Astrocyte (in vitro differentiated cells and primary cell): Measurements from ENCODE around the gene MAN1C1. TPM values are rescaled to one million over a fixed set of nuclear protein-coding genes. Genes with fewer than 3 reads are reported as not detected.
"Not testable (repeated sequence)": the region's sequence is repeated elsewhere in the genome, so short reads cannot be mapped to it uniquely, and the experiment has no call there.

Experiments used
- DNase-seq: peaks from one replicate; pipeline ENCODE4 v3.0.0-alpha.2; 2010; ENCODE audit warnings: low read depth
- FAIRE-seq: peaks from 2 replicates; lab custom pipeline; 2011; peaks lifted over from hg19 to GRCh38; lab: Jason Lieb, UNC
- H2AFZ ChIP-seq: 2 replicates; pipeline ENCODE4 v1.6.0; 2012; ENCODE audit warnings: low read depth, low read length, inconsistent platforms
- H3K27ac ChIP-seq: 2 replicates; pipeline ENCODE4 v1.5.1; 2011; ENCODE audit warnings: low read depth, low read length, inconsistent platforms
- H3K27me3 ChIP-seq: 2 replicates; pipeline ENCODE4 v1.6.0; 2011; ENCODE audit warnings: low read length, inconsistent platforms; ENCODE audit not compliant: insufficient read depth
- H3K36me3 ChIP-seq: 2 replicates; pipeline ENCODE4 v1.5.1; 2011; ENCODE audit warnings: low read length, inconsistent platforms; ENCODE audit not compliant: insufficient read depth
- H3K4me1 ChIP-seq: 2 replicates; pipeline ENCODE4 v1.5.1; 2011; ENCODE audit warnings: low read length, inconsistent platforms; ENCODE audit not compliant: insufficient read depth
- H3K4me2 ChIP-seq: 2 replicates; pipeline ENCODE4 v1.6.0; 2012; ENCODE audit warnings: low read length, inconsistent platforms
- H3K4me3 ChIP-seq: 2 replicates; pipeline ENCODE4 v1.5.1; 2011; ENCODE audit warnings: low read depth, mild to moderate bottlenecking, low read length, inconsistent platforms; ENCODE audit not compliant: insufficient read depth
- H3K79me2 ChIP-seq: 2 replicates; pipeline ENCODE4 v1.6.0; 2012; ENCODE audit warnings: mild to moderate bottlenecking, low read length, inconsistent platforms; ENCODE audit not compliant: insufficient read depth
- H3K9ac ChIP-seq: 2 replicates; pipeline ENCODE4 v1.6.0; 2012; ENCODE audit warnings: mild to moderate bottlenecking, low read length, inconsistent platforms
- H3K9me3 ChIP-seq: 2 replicates; pipeline ENCODE4 v1.5.1; 2012; ENCODE audit warnings: low read depth, mild to moderate bottlenecking, low read length, inconsistent platforms; ENCODE audit not compliant: insufficient read depth
- H4K20me1 ChIP-seq: 2 replicates; pipeline ENCODE4 v1.6.0; 2012; ENCODE audit warnings: low read length, inconsistent platforms; ENCODE audit not compliant: insufficient read depth
- H3K27ac Mint-ChIP-seq: one replicate; pipeline ENCODE4 v1.8.0; 2021; ENCODE audit warnings: mild to moderate bottlenecking, mixed read lengths; ENCODE audit not compliant: unreplicated experiment
- H3K27me3 Mint-ChIP-seq: one replicate; pipeline ENCODE4 v1.8.0; 2021; ENCODE audit warnings: low read depth, mixed read lengths; ENCODE audit not compliant: unreplicated experiment
- H3K36me3 Mint-ChIP-seq: one replicate; pipeline ENCODE4 v1.8.0; 2021; ENCODE audit warnings: low read depth, mixed read lengths; ENCODE audit not compliant: unreplicated experiment
- H3K4me1 Mint-ChIP-seq: one replicate; pipeline ENCODE4 v1.8.0; 2021; ENCODE audit warnings: low read depth, mixed read lengths; ENCODE audit not compliant: unreplicated experiment
- H3K4me3 Mint-ChIP-seq: one replicate; pipeline ENCODE4 v1.8.0; 2021; ENCODE audit warnings: mild to moderate bottlenecking, moderate library complexity, mixed read lengths; ENCODE audit not compliant: unreplicated experiment
- H3K9me3 Mint-ChIP-seq: one replicate; pipeline ENCODE4 v1.8.0; 2021; ENCODE audit warnings: mild to moderate bottlenecking, mixed read lengths; ENCODE audit not compliant: unreplicated experiment
- EZH2 ChIP-seq: IDR thresholded peaks from 2 replicates; pipeline ENCODE4 v1.6.1; 2012; ENCODE audit warnings: mild to moderate bottlenecking, low read length, inconsistent platforms; ENCODE audit not compliant: insufficient read depth
- total RNA-seq: library from RNA; stranded (reverse); gene quantifications from 2 replicates; pipeline ENCODE4 v1.2.1, GENCODE V29; 2021
- TF ChIP-seq, protein P1 (sequence below): IDR thresholded peaks from 2 replicates; pipeline ENCODE4 v1.5.1; 2011; ENCODE audit warnings: low read depth, mild to moderate bottlenecking, inconsistent platforms, low read length, moderate library complexity; ENCODE audit not compliant: insufficient read depth

The MAN1C1 gene
- total RNA-seq, 1 donor from 2014 or later = 0.86 TPM

DNA sequence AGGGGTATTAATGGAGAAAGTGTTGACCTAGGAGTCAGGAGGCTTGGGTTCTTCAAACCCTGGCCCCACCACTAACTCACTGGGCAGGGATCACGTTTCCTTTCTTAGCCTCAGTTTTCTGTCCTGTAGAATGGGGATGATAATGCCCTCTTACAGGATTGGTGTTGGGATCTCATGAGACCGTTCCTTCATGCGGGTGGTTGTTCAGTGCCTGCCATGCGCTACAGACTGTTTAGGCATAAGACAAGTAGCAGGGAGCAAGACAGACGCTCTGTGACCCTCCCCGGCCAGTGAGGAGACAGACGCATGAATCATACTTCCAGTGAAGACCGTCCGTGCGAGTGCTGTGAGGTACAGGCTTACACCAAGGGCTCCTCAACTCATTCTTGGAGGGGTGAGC lies 81.7 kb downstream of the MAN1C1 start:
- TF ChIP-seq EZH2 = no peak
- TF ChIP-seq, protein P1, sequence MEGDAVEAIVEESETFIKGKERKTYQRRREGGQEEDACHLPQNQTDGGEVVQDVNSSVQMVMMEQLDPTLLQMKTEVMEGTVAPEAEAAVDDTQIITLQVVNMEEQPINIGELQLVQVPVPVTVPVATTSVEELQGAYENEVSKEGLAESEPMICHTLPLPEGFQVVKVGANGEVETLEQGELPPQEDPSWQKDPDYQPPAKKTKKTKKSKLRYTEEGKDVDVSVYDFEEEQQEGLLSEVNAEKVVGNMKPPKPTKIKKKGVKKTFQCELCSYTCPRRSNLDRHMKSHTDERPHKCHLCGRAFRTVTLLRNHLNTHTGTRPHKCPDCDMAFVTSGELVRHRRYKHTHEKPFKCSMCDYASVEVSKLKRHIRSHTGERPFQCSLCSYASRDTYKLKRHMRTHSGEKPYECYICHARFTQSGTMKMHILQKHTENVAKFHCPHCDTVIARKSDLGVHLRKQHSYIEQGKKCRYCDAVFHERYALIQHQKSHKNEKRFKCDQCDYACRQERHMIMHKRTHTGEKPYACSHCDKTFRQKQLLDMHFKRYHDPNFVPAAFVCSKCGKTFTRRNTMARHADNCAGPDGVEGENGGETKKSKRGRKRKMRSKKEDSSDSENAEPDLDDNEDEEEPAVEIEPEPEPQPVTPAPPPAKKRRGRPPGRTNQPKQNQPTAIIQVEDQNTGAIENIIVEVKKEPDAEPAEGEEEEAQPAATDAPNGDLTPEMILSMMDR = no peak
- H3K9me3 ChIP-seq = no peaks in the 10 kb centered on the region
- H3K4me3 ChIP-seq = no peak overlapping the region
- FAIRE-seq (no peak), DNase-seq (peak; percentile 61)
- H3K4me1 ChIP-seq = peaks cover 43% of the 10 kb centered on the region
- no peak overlapping the region for H3K9ac ChIP-seq
- no peak overlapping the region for H3K4me2 ChIP-seq
- no peak overlapping the region for H3K4me3 Mint-ChIP-seq
- no peaks in the 10 kb centered on the region for H3K36me3 Mint-ChIP-seq
- H2AFZ ChIP-seq = peak overlapping the region; percentile 23
- no peak overlapping the region for H3K27ac Mint-ChIP-seq
- H3K79me2 ChIP-seq = no peaks in the 10 kb centered on the region
- no peaks in the 10 kb centered on the region for H3K9me3 Mint-ChIP-seq
- H3K4me1 Mint-ChIP-seq = peaks cover 53% of the 10 kb centered on the region
- no peaks in the 10 kb centered on the region for H3K27me3 Mint-ChIP-seq
- H3K27ac ChIP-seq = no peak overlapping the region
- no peaks in the 10 kb centered on the region for H3K27me3 ChIP-seq
- H3K36me3 ChIP-seq = no peaks in the 10 kb centered on the region
- H4K20me1 ChIP-seq = no peaks in the 10 kb centered on the region

DNA sequence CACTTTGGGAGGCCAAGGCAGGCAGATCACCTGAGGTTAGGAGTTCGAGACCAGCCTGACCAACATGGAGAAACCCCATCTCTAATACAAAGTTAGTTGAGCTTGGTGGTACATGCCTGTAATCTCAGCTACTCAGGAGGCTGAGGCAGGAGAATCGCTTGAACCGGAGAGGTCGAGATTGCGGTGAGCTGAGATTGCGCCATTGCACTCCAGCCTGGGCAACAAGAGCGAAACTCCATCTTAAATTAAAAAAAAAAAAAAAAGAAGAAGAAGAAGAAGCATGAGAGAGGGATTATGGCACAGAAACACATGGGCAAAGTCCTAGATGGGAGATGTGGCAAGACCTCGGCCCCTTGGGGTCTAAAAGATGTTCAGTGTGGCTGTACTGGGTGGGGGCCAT lies 82.5 kb downstream of the MAN1C1 start:
- H3K36me3 ChIP-seq, H2AFZ ChIP-seq, H3K27me3 ChIP-seq, H3K27me3 Mint-ChIP-seq, DNase-seq, H3K27ac Mint-ChIP-seq, FAIRE-seq, H3K9ac ChIP-seq, H3K4me3 ChIP-seq, H3K4me2 ChIP-seq, H3K9me3 Mint-ChIP-seq, H3K4me3 Mint-ChIP-seq, H4K20me1 ChIP-seq, H3K36me3 Mint-ChIP-seq, H3K79me2 ChIP-seq, H3K27ac ChIP-seq, H3K9me3 ChIP-seq: not testable (repeated sequence)
- peaks cover 51% of the 10 kb centered on the region for H3K4me1 Mint-ChIP-seq
- H3K4me1 ChIP-seq = peaks cover 42% of the 10 kb centered on the region

DNA sequence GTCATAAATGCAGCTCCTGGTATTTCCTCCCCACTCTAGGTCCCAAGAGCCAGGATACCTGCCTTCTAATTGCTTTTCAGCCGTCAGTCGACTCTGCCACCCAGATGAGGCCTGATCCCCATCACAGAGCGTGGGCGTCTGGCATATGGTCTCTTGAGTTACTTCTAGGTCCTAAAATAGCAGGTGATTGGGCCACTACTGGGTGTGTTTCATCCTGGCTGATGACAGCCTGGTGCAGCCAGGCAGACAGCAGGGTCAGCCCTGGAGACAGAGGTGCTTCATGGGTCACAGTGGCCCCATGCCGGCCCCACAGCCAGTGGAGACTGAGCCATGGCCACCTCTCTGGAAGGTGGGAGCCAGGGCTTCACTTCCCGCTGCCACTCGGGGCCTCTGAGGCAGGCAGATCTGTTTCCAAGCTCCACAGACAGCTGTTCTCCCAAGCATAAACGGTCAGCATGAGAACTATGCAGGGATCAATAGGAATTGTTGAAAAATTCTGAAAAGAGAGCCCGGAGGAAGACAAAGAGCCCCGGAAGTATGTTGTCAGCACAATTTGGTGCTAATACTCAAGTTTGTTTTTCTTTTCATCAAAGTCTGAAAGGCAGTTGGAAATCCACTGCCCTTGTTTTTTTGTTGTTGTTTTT lies 83.0 kb downstream of the MAN1C1 start:
- no peak overlapping the region for H3K27ac ChIP-seq
- H3K27me3 ChIP-seq = no peaks in the 10 kb centered on the region
- Mint-ChIP-seq H3K27me3 (no peaks in the 10 kb centered on the region), H3K27ac (no peak overlapping the region), H3K4me1 (peaks cover 45% of the 10 kb centered on the region), H3K9me3 (no peaks in the 10 kb centered on the region), H3K36me3 (no peaks in the 10 kb centered on the region), H3K4me3 (no peak overlapping the region)
- no peaks in the 10 kb centered on the region for H3K36me3 ChIP-seq
- H3K4me2 ChIP-seq = peak overlapping the region; percentile 18
- no peak overlapping the region for H3K9ac ChIP-seq
- H3K79me2 ChIP-seq = no peaks in the 10 kb centered on the region
- no peak overlapping the region for H2AFZ ChIP-seq
- DNase-seq (no peak), FAIRE-seq (no peak)
- TF ChIP-seq, protein P1 = no peak
- TF ChIP-seq EZH2 = no peak
- no peaks in the 10 kb centered on the region for H3K9me3 ChIP-seq
- H3K4me1 ChIP-seq = peaks cover 36% of the 10 kb centered on the region
- no peak overlapping the region for H3K4me3 ChIP-seq
- no peaks in the 10 kb centered on the region for H4K20me1 ChIP-seq
